Testis (tissue), 2 donors: ENCODE data around the gene AKAP8L.

ENCODE experiments used
- CTCF ChIP-seq, 3 experiments: fragments of 450-650 bp in 2 of 3; fragments of 200-600 bp in 1 of 3; sonication (generic) in 1 of 3; IDR thresholded peaks; one replicate each; pipeline ENCODE4 v1.5.1; 2016 to 2019; ENCODE audit warnings: antibody characterized with exemption in 3 of 3, mild to moderate bottlenecking in 2 of 3, moderate library complexity in 1 of 3
- POLR2A ChIP-seq: fragments of 450-650 bp; IDR thresholded peaks from one replicate; pipeline ENCODE4 v1.6.1; 2017; ENCODE audit warnings: antibody characterized with exemption, mild to moderate bottlenecking, moderate library complexity

GRCh38 chr19:15426485-15427349 is 7.9 kb upstream of the AKAP8L start:
- TF ChIP-seq CTCF (IDR thresholded peaks at IDR 0.05) = no peak
- no peak for TF ChIP-seq POLR2A
